ENCODE data around the gene NR4A1.

NR4A1 gene

DNA sequence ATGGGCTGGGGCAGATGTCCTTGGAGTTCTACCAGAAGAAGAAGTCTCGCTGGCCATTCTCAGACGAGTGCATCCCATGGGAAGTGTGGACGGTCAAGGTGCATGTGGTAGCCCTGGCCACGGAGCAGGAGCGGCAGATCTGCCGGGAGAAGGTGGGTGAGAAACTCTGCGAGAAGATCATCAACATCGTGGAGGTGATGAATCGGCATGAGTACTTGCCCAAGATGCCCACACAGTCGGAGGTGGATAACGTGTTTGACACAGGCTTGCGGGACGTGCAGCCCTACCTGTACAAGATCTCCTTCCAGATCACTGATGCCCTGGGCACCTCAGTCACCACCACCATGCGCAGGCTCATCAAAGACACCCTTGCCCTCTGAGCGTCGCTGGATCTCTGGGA, 25.6 kb downstream of the NR4A1 start:
- DNase-seq (ENCODE audit: low read depth), result no peak
- H3K4me3 ChIP-seq (ENCODE audit: low read depth, low read length), result no peak overlapping the region
- TF ChIP-seq, protein P1, sequence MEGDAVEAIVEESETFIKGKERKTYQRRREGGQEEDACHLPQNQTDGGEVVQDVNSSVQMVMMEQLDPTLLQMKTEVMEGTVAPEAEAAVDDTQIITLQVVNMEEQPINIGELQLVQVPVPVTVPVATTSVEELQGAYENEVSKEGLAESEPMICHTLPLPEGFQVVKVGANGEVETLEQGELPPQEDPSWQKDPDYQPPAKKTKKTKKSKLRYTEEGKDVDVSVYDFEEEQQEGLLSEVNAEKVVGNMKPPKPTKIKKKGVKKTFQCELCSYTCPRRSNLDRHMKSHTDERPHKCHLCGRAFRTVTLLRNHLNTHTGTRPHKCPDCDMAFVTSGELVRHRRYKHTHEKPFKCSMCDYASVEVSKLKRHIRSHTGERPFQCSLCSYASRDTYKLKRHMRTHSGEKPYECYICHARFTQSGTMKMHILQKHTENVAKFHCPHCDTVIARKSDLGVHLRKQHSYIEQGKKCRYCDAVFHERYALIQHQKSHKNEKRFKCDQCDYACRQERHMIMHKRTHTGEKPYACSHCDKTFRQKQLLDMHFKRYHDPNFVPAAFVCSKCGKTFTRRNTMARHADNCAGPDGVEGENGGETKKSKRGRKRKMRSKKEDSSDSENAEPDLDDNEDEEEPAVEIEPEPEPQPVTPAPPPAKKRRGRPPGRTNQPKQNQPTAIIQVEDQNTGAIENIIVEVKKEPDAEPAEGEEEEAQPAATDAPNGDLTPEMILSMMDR (conservative IDR thresholded peaks at IDR 0.05; ENCODE audit: low read depth, low read length), result no peak

DNA sequence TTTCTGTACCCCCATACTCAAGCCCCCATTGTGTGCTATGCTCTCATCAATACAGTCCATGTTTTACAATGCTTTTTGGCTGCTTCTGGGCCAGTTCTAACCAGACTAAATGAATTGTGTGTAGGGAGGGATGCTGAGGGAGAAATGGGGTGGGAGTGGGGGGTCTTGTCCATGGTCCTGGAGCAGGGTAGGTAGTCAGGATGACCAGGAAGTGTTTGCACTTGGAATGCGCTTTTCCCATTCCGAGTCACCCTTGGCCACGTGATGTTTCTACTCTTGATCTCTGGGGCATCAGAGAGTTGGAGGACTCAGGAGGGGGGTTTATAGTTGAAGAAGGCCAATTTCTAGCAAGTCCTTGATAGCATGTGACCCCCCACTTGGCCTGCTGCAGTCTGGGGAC, 27.0 kb downstream of the NR4A1 start:
- H3K4me3 ChIP-seq (ENCODE audit: low read depth, low read length), result no peak overlapping the region
- TF ChIP-seq, protein P1 (conservative IDR thresholded peaks at IDR 0.05; ENCODE audit: low read depth, low read length), result no peak
- DNase-seq (ENCODE audit: low read depth), result no peak

DNA sequence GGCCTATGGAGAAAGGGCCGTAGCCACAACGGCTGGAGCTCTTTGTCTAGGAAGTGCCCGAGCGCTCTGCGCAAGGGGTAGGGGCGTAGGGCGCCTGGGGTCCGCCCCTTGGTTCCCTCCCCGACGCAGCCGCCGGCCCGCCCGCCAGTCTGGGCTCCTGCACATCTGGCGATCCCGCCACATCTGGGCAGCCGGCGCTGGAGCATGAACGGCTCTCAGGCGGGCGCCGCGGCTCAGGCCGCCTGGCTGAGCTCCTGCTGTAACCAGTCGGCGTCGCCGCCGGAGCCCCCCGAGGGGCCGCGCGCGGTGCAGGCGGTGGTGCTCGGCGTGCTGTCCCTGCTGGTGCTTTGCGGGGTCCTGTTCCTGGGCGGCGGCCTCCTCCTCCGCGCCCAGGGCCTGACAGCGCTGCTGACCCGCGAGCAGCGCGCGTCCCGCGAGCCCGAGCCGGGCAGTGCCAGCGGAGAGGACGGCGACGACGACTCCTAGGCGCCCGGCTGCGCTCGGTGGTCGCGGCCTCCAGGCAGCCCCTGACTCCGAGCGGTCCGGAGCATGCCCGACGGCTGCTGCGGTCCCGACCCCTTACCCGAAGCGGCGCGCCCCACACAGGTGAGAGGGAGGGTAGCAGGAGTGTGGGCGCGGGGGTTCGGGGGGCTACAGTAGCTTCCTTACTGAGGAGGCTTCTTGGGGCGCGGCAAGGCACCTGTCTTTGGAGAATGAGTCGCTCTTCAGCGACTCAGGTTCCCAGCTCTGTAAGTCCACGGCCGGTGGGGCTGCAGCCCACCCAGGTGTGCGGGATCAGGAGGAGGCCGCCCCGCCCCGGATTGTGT, 28.5 kb downstream of the NR4A1 start, which contains the start of gene SMIM41:
TSS of gene SMIM41 (plus strand) at position 129 of the 827 bp plus-strand sequence. CDS start at position 205, 76 bp downstream.
- DNase-seq (ENCODE audit: low read depth), result no peak
- TF ChIP-seq, protein P1 (conservative IDR thresholded peaks at IDR 0.05; ENCODE audit: low read depth, low read length), result no peak
- H3K4me3 ChIP-seq (ENCODE audit: low read depth, low read length), result no peak within 1 kb of the TSS

DNA sequence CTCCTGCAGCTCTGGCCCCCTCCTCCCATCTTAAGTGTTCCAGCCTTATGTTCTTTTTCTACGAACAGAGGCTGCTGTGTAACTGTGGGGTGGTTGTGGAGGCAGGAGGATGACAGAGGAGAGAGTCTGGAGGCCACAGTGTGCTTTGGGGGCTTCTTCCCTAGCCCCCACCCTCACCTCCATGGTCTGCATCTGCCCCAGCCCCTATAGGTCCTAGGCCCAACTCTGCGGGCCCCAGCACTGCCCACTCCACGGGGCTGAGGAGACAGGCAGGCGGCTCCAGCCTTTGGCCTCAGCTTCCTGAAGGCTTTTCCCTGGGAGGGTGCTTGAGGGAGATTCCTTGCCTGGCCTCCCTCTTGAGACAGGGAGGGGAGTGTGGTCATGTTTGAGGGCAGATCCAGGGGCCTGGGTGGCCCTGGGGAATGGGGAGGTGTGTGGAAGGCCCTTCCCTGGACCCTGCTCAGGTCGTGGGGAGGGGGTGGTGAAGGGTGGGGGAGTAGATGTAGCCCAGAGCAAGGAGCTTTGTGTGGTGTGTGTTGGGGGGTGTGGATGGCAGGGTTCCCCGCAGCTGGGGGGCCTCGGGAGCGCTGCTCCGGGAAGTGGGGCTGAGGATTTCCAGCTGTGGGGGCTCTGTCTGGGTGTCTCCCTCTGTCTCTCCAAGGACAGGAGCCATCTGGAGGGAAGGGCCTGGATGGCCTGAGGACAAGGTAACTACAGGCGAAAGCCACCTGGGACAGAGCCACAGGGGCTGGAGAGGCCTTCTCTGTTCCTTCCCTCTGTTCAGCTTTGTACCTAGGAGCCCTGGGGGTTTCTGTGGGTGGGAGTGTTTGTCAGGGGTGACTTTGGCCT, 29.4 kb downstream of the NR4A1 start:
- TF ChIP-seq, protein P1 (conservative IDR thresholded peaks at IDR 0.05; ENCODE audit: low read depth, low read length), result no peak
- H3K4me3 ChIP-seq (ENCODE audit: low read depth, low read length), result no peak overlapping the region
- DNase-seq (ENCODE audit: low read depth), result no peak

DNA sequence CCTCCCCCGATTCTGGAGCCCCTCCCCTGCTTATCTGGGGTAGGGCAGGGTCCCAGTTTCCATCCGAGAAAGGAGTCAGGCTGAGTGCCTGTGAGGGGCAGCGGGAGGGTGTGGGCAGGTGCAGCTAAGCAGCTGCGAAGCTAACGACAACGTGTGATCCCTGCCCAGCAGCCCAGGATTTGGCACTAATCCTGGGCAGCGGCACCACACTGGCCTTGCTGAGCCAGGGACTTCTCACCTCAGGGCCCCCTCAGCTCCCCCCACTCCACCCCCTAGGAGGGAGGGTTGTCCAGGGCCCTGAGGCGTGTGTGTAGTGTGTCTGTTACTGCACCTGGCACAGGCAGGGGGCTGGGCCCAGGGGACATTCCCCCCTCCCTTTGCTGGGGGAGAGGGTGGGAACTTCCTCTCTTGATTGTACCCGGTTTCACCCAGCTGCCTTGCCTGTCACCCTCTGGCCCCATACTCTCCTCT, 30.1 kb downstream of the NR4A1 start:
- H3K4me3 ChIP-seq (ENCODE audit: low read depth, low read length), result no peak overlapping the region
- TF ChIP-seq, protein P1 (conservative IDR thresholded peaks at IDR 0.05; ENCODE audit: low read depth, low read length), result no peak
- DNase-seq (ENCODE audit: low read depth), result no peak

DNA sequence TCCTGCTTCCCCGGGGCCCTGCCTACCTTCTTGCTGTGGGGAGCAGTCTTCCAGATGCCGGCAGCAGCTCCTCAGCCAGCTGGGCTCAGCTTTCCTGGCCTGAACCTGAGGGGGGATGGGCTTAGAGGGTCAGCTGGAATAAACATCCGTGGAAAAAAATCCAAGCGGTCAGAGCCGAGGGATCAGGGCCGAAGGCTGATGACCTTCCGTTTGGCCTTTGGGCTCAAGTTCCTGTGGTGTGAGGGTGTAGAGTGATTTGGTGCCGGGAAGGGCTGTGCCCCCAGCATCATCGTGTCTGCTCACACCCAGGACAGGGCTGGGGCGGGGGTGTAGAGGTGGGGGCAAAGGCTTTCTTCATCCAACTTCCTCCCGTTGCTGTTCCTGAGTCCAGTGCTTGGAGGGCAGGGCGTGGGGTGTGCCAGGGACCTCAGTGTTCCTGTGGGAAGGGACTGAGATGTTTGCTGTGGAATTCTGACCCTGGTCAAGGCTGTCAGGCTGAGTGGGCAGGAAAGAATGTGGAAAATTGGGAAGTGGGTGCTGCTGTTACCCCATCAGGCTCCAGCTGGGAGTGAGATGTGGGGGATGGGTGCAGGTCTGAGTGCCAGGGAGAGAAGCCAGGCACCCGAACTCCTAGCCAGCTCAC, 30.9 kb downstream of the NR4A1 start:
- TF ChIP-seq, protein P1 (conservative IDR thresholded peaks at IDR 0.05; ENCODE audit: low read depth, low read length), result no peak
- no peak overlapping the region for H3K4me3 ChIP-seq (ENCODE audit: low read depth, low read length)
- DNase-seq (ENCODE audit: low read depth), result no peak
